ENCODE data around the gene BCL7B. TPM values are rescaled to one million over a fixed set of nuclear protein-coding genes. Genes with fewer than 3 reads are reported as not detected.
"Not testable (repeated sequence)": the region's sequence is repeated elsewhere in the genome, so short reads cannot be mapped to it uniquely, and the experiment has no call there.

Gene BCL7B
- polyA plus RNA-seq, 1 donor (not counting 4 experiments of a cell fraction or from before 2014, with no cell fraction given) = 41.0 TPM

DNA sequence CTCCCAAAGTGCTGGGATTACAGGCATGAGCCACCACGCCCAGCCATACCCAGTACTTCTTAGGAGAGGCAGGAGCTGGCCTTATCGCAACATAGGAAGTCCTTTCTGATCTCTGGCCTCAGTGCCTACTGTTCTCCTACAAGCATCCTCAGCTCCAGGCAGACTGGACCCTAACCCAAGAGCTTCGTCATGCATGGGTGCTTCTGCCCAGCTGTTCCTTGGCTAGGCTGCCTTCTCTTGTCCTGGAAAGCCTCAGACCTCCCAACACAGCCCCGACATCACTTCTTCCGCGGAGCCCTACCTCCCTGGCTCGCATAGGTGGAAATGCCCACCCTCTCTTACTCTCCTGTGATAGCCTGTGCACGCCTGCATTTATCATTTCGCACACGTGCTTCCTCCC is 15.8 kb downstream of the BCL7B start:
- TF ChIP-seq EZH2 (IDR thresholded peaks at IDR 0.05; ENCODE audit: low read length) = no peak
- TF ChIP-seq, protein P1, sequence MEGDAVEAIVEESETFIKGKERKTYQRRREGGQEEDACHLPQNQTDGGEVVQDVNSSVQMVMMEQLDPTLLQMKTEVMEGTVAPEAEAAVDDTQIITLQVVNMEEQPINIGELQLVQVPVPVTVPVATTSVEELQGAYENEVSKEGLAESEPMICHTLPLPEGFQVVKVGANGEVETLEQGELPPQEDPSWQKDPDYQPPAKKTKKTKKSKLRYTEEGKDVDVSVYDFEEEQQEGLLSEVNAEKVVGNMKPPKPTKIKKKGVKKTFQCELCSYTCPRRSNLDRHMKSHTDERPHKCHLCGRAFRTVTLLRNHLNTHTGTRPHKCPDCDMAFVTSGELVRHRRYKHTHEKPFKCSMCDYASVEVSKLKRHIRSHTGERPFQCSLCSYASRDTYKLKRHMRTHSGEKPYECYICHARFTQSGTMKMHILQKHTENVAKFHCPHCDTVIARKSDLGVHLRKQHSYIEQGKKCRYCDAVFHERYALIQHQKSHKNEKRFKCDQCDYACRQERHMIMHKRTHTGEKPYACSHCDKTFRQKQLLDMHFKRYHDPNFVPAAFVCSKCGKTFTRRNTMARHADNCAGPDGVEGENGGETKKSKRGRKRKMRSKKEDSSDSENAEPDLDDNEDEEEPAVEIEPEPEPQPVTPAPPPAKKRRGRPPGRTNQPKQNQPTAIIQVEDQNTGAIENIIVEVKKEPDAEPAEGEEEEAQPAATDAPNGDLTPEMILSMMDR (optimal IDR thresholded peaks at IDR 0.05 in 1 of 3, IDR thresholded peaks at IDR 0.05 in 1 of 3, conservative IDR thresholded peaks at IDR 0.05 in 1 of 3; ENCODE audit: extremely low read depth in 1 of 3, insufficient read depth in 2 of 3, low read length in 3 of 3) = no peak
- H4K20me1 ChIP-seq (ENCODE audit: control insufficient read depth, extremely low read depth, insufficient read depth, low read length) = peaks cover 11% of the 10 kb centered on the region
- no peak overlapping the region for H3K9ac ChIP-seq (ENCODE audit: control insufficient read depth, extremely low read depth, insufficient read depth, low read length)
- H3K9me1 ChIP-seq (ENCODE audit: control insufficient read depth, extremely low read depth, insufficient read depth, low read length) = no peaks in the 10 kb centered on the region
- H3K79me2 ChIP-seq (ENCODE audit: control insufficient read depth, insufficient read depth, low read length) = peaks cover 35% of the 10 kb centered on the region
- H3K9me3 ChIP-seq (ENCODE audit: control insufficient read depth, low read depth, low read length) = no peaks in the 10 kb centered on the region
- peaks cover 28 to 29% of the 10 kb centered on the region in 2 experiments for H3K36me3 ChIP-seq (ENCODE audit: control insufficient read depth in 2 of 2, extremely low read depth in 1 of 2, insufficient read depth in 2 of 2, low read length in 2 of 2)
- no peak overlapping the region for H3K27ac ChIP-seq (ENCODE audit: control insufficient read depth, insufficient read depth, low read length)
- H2AFZ ChIP-seq (ENCODE audit: control insufficient read depth, low read length) = no peak overlapping the region
- FAIRE-seq (no peak), DNase-seq (ENCODE audit: low read depth, low spot score) (no peak)
- dilution Hi-C loops (cut with MboI; ENCODE audit: extremely low pct_ligation_motif_present, low sequenced_read_pairs) = no loop called here
- no peaks in the 10 kb centered on the region for H3K27me3 ChIP-seq (ENCODE audit: control insufficient read depth, extremely low read depth, insufficient read depth, low read length)
- no peak overlapping the region for H3K4me2 ChIP-seq (ENCODE audit: control insufficient read depth, extremely low read depth, insufficient read depth, low read depth, low read length)
- no peak overlapping the region for H3K4me3 ChIP-seq (ENCODE audit: control insufficient read depth in 2 of 3, extremely low read depth in 1 of 3, insufficient read depth in 2 of 3, low read depth in 1 of 3, low read length in 3 of 3)
- no peaks in the 10 kb centered on the region for H3K4me1 ChIP-seq (ENCODE audit: control insufficient read depth, extremely low read depth, insufficient read depth, low read length)

DNA sequence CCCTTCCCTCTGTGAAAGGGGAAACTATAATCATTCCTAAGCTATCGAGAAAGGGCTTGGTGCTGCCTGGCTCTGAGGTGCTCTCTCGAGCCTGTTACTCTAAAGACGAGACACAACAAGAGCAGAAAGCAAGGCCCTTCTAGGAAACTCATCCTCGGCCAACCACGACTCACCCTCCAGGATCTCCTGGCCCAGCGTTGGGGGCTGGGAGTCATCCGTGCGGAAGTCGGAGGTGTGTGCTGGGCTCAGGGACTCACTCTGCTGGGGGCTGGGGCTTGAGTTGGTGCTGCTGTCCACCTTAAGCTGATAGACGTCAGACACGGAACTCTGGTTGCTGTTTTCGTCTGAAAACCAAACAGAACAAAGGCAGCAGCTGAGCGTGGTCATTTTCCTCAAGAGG is 17.8 kb downstream of the BCL7B start:
- DNase-seq (ENCODE audit: low read depth, low spot score) (no peak), FAIRE-seq (no peak)
- Histone ChIP-seq H3K27ac (ENCODE audit: control insufficient read depth, insufficient read depth, low read length) (no peak overlapping the region), H3K36me3 (ENCODE audit: control insufficient read depth in 2 of 2, extremely low read depth in 1 of 2, insufficient read depth in 2 of 2, low read length in 2 of 2) (peaks cover 31 to 34% of the 10 kb centered on the region in 2 experiments), H3K4me1 (ENCODE audit: control insufficient read depth, extremely low read depth, insufficient read depth, low read length) (no peaks in the 10 kb centered on the region), H3K4me2 (ENCODE audit: control insufficient read depth, extremely low read depth, insufficient read depth, low read depth, low read length) (no peak overlapping the region), H3K4me3 (ENCODE audit: control insufficient read depth in 2 of 3, extremely low read depth in 1 of 3, insufficient read depth in 2 of 3, low read depth in 1 of 3, low read length in 3 of 3) (no peak overlapping the region), H4K20me1 (ENCODE audit: control insufficient read depth, extremely low read depth, insufficient read depth, low read length) (peaks cover 9% of the 10 kb centered on the region), H3K79me2 (ENCODE audit: control insufficient read depth, insufficient read depth, low read length) (peaks cover 19% of the 10 kb centered on the region), H3K9me1 (ENCODE audit: control insufficient read depth, extremely low read depth, insufficient read depth, low read length) (no peaks in the 10 kb centered on the region), H2AFZ (ENCODE audit: control insufficient read depth, low read length) (no peak overlapping the region), H3K9me3 (ENCODE audit: control insufficient read depth, low read depth, low read length) (no peaks in the 10 kb centered on the region), H3K9ac (ENCODE audit: control insufficient read depth, extremely low read depth, insufficient read depth, low read length) (no peak overlapping the region), H3K27me3 (ENCODE audit: control insufficient read depth, extremely low read depth, insufficient read depth, low read length) (no peaks in the 10 kb centered on the region)
- dilution Hi-C loops (cut with MboI; ENCODE audit: extremely low pct_ligation_motif_present, low sequenced_read_pairs) = no loop called here
- TF ChIP-seq EZH2 (IDR thresholded peaks at IDR 0.05; ENCODE audit: low read length) = no peak
- TF ChIP-seq, protein P1 (optimal IDR thresholded peaks at IDR 0.05 in 1 of 3, IDR thresholded peaks at IDR 0.05 in 1 of 3, conservative IDR thresholded peaks at IDR 0.05 in 1 of 3; ENCODE audit: extremely low read depth in 1 of 3, insufficient read depth in 2 of 3, low read length in 3 of 3) = no peak

- H3K4me2 ChIP-seq (ENCODE audit: control insufficient read depth, extremely low read depth, insufficient read depth, low read depth, low read length); H3K9me1 ChIP-seq (ENCODE audit: control insufficient read depth, extremely low read depth, insufficient read depth, low read length); H4K20me1 ChIP-seq (ENCODE audit: control insufficient read depth, extremely low read depth, insufficient read depth, low read length); FAIRE-seq; H3K4me3 ChIP-seq (ENCODE audit: control insufficient read depth in 2 of 3, extremely low read depth in 1 of 3, insufficient read depth in 2 of 3, low read depth in 1 of 3, low read length in 3 of 3); H2AFZ ChIP-seq (ENCODE audit: control insufficient read depth, low read length); dilution Hi-C loops (cut with MboI; ENCODE audit: extremely low pct_ligation_motif_present, low sequenced_read_pairs); H3K4me1 ChIP-seq (ENCODE audit: control insufficient read depth, extremely low read depth, insufficient read depth, low read length); H3K9me3 ChIP-seq (ENCODE audit: control insufficient read depth, low read depth, low read length); H3K27ac ChIP-seq (ENCODE audit: control insufficient read depth, insufficient read depth, low read length); H3K9ac ChIP-seq (ENCODE audit: control insufficient read depth, extremely low read depth, insufficient read depth, low read length); DNase-seq (ENCODE audit: low read depth, low spot score); H3K27me3 ChIP-seq (ENCODE audit: control insufficient read depth, extremely low read depth, insufficient read depth, low read length): not testable (repeated sequence)
- Histone ChIP-seq H3K36me3 (ENCODE audit: control insufficient read depth in 2 of 2, extremely low read depth in 1 of 2, insufficient read depth in 2 of 2, low read length in 2 of 2) (peaks cover 29 to 31% of the 10 kb centered on the region in 2 experiments), H3K79me2 (ENCODE audit: control insufficient read depth, insufficient read depth, low read length) (peaks cover 14% of the 10 kb centered on the region)
Observed at GRCh38 chr7:73538510-73538909, 19.0 kb downstream of the BCL7B start.
